Left lobe of liver (tissue), 2 donors: ENCODE data around the gene BCL6. TPM values are rescaled to one million over a fixed set of nuclear protein-coding genes. Genes with fewer than 3 reads are reported as not detected.

Experiments
- ATAC-seq: fragments of 200-7000 bp; cut with Tn5 transposase; one replicate; pipeline ENCODE4 v1.9.1; 2020; ENCODE audit warnings: mild to moderate bottlenecking, moderate library complexity
- DNase-seq: peaks from one replicate; pipeline ENCODE4 v3.0.0-alpha.2; 2020; ENCODE audit warnings: low spot score
- total RNA-seq: library from RNA; stranded (reverse); gene quantifications from one replicate; pipeline ENCODE4 v1.2.1, GENCODE V29; 2021
- donor health status: DM: no; HTN: no; CAD: no; lungs with moderate emphysema.
- donor health status: DM: no; HTN: yes; CAD: no.

The BCL6 gene
- total RNA-seq, 1 donor from 2014 or later: 30.8 TPM

DNA sequence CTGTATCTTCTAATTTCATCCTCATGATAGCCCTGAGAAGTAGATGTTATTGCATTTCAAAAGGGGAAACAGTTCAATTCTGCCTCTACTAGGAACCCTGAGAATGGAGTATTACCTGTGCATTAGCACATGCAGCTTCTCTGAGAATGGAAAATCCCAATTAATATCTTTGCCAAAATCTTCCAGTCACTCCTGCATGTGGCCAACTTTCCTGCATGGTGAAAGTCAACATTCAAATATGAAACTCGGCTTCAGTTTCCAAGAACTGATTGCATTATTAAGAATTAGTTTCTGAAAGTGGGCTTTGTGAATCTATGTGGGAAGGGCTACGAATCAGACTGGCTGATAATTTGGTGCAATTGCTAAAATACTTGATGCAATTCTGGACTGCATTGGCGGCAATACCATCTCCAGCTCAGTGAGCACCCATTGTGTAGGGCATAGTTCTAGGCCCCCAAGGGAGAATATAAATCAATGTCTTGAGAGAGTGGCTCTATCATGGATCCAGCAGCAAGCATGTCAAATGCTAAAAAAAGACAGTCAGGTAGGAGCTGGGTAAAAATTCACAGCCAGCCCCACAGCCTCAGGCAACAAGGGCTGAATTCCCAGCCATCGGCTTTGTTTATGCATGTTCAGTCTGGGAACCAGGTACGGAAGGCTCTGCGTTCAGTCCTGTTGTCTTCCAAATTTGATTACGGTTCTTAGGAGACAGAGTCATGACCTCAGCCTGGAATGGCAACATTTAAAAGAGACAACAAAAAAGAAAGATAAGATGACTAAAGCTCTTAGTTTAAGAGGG, 18.8 kb upstream of the BCL6 start:
- ATAC-seq (peak; percentile 23), DNase-seq (no peak)

DNA sequence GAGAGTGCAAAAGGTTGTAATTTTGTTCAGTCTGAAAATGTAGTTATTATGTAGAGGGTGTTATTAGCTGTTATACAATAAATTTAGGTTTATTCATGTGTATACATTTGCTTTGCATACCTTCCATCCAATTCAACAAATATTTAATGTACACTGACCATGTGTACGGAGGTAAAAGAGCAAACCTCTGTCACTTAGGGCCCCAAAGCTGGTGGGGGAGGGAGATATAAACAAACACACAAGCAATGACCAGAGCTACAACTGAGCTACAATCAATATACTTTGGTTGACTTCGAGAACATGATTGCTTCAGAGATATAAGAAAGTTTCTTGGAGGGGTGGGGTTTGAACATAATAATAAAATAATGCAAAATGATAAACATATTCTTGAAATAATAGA, 17.5 kb upstream of the BCL6 start:
- ATAC-seq: no peak
- no peak for DNase-seq

- DNase-seq (no peak), ATAC-seq (no peak)
Observed at GRCh38 chr3:187759601-187760000, 14.3 kb upstream of the BCL6 start.

DNA sequence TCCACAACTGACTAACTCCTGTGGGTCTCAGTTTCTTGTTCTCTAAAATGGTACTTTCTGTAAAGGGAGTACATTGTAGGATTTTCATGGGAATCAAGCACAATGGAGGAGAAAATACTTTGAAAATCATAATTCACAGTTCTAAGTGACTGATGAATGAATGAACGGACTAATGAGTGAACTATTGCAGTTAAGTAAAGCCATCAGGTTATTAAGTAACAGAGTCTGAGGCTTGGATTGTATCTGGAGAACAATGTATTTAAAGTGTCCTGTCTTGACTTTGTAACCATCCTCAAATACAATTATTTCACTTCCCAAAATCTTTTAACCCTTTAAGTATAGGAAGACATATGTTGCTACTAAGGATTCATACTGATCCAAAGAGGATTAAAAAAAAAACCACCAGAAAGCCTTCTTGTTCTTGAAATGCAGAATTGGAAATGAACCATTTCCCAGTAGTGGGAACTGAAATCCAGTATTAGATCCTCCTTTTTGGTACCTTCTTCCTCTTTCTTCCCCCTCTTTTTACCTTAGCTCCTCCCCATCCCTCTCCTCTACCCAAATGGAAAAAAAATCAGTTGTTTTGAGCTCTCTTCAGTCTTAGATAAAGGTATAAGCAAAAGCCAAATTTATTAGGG, 13.2 kb upstream of the BCL6 start:
- ATAC-seq (no peak), DNase-seq (no peak)

DNA sequence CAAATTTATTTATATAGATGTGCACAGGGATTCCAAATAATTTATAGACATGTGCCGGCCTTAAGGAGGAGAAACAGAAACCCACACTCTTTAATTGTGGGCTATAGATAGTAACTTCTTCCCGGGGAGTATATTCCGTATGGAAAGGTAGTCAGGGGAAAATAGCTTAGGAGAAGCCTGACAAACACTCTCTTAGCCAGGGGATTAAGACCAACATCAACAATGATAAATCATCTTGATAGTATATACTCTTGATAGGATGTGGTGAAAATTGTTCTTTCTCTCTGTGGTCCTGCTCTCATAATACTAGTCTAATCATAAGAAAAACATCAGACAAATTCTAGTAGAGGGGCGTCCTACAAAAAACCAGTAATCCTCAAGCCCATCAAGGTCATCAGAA, 8.2 kb upstream of the BCL6 start:
- ATAC-seq (no peak), DNase-seq (no peak)

- DNase-seq (no peak), ATAC-seq (peak; percentile 28)
Observed at GRCh38 chr3:187750513-187751123, 5.3 kb upstream of the BCL6 start.

GRCh38 chr3:187750006-187750512, 4.8 kb upstream of the BCL6 start:
- ATAC-seq (peak; percentile 53), DNase-seq (peak; percentile 68)

DNA sequence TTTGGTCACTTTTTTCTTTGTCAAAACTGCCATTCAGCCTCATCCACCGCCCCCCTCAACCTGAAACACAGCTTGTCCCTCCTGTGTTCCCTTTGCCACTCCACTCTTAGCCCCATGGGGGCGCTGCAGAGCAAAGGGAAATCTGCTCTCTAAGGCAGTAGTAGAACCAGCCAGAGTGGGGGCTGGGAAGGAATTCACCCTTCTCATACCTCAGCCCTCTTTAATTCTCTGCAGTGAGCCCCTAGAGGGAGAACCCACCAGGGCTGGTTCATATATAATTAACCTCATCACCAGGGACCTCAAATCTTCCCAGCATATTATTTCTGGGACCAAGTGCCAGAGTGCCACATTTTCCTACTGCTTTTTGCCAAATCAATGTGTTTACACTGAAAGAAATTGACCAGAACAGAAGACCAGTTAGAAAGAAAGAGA, 2.8 kb upstream of the BCL6 start:
- DNase-seq (peak; percentile 91), ATAC-seq (peak; percentile 66)

GRCh38 chr3:187747506-187747905, 2.2 kb upstream of the BCL6 start:
- DNase-seq (no peak), ATAC-seq (no peak)

- no peak for ATAC-seq
- DNase-seq: no peak
Observed at GRCh38 chr3:187746442-187747281, 1.4 kb upstream of the BCL6 start.

DNA sequence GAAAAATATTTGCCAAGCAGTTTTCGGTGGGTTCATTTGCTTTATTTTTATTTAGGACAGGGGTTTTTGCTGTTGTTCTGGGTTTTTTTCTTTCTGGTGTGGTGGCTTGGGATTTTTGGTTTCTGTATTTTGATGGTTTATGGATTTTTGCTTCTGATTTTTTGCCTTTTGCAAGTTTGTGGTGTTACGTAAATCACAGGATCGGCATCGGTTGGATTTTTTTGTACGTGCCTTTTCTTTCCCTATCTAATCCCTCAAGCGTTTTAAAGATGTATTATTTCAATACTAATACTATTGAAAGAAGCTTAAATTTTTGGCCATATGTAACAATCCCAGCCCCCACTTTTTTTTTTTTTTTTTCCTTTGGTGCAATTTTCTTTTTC, 782 bp upstream of the BCL6 start:
- no peak for ATAC-seq
- no peak for DNase-seq

DNA sequence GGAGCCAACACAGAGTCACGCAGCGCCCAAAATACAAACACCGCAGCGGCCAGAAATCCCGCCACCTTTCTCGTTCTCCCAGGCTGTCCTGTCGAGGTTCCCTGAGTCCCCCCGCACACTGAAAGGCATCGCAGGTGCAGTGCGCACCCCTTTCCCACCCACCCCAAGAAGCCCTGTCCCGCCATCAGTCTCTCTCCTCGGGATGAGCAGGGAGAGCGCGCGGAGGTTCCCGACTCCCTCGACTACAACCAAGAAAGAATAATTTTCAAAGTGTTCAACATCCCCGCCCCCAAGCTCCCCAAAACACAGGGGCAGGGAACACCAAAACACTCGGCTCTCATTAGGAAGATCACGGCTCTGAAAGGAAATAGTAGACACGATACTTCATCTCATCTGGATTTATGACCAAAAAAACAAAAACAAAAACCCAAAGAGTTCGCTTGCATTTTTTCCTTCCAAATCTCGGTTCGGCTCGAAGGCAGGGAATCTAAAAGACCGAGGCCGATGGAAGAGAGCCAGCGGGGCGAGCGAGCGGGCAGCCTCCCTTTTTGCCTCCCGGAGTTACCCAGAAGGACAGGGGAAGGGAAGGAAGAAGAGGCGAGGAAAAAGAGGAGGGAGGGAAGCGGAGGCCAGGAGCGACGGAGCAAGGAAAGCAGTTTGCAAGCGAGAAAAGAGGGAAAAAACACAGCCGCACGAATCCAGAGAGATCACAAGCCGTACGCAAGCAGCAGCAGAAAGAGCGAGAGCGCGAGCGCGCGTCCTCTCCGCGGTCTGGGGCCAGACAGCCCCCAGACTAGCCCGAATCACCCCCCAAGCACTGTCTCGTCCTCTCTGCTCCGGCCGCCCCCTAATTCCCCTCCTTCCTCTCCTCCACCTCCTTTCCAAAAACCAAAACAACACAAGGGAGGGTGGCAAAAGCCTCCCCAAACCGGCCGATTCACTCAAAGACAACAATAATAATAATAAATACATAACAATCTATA, 808 bp downstream of the BCL6 start:
- DNase-seq: peak; percentile 62
- ATAC-seq: peak; percentile 10

DNA sequence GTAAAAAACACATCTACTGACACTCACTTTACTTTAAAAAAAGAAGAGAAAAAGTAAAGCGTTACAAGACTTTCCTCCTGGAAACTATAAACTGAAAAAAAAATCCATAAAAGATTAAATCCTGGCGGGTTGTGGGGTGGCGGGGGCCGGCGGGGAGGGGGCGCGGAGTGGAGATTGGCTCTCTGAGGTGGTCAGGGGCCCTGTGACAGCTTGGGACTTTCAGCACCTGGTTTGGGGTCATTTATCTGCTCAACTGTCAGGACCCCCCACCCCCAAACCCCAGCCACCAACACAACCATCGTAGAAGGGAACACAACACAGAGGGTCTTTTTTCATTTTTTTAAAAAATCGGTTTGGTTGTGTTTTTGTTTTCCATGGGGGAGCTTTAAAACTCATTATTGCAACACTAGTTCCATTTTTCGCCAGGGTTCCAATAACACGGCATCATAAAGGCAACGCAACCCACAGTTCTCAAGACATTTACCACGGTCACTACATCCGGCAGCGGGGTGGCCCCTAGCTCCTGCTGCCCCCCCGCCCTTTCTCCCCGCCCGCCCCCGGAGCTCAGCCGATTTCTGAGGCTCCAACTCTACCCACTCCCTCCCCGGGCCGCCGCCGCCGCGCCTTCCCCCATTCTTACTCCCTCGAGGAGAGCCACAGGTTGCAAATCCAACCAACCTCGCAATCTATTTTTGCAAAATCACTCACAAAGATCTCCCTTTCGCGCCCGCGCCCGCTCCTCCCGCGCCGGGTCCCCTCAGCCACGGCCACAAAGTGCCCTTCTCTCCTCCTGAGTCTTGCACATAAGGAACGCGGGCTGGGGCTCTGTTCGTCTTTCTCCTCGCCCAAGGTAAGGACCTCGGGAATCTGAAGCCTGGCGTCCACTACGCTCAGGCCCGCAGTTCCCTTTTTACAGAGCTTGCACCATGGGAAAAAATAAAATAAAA, 1.8 kb downstream of the BCL6 start:
- DNase-seq (peak; percentile 62), ATAC-seq (no peak)

- ATAC-seq (peak; percentile 2), DNase-seq (peak; percentile 74)
Observed at GRCh38 chr3:187742351-187743171, 2.7 kb downstream of the BCL6 start.

- ATAC-seq: peak; percentile 9
- peak; percentile 74 for DNase-seq
Observed at GRCh38 chr3:187741403-187742350, 3.6 kb downstream of the BCL6 start.
